Measurements from ENCODE around the gene MAPK6. TPM values are rescaled to one million over a fixed set of nuclear protein-coding genes. Genes with fewer than 3 reads are reported as not detected.

The MAPK6 gene
- total and polyA plus RNA-seq, 9 of the 15 experiments (the other 6 are each of a cell fraction or from before 2014, with no cell fraction given), result 28.5 to 97.1 (median 74.0) TPM

DNA sequence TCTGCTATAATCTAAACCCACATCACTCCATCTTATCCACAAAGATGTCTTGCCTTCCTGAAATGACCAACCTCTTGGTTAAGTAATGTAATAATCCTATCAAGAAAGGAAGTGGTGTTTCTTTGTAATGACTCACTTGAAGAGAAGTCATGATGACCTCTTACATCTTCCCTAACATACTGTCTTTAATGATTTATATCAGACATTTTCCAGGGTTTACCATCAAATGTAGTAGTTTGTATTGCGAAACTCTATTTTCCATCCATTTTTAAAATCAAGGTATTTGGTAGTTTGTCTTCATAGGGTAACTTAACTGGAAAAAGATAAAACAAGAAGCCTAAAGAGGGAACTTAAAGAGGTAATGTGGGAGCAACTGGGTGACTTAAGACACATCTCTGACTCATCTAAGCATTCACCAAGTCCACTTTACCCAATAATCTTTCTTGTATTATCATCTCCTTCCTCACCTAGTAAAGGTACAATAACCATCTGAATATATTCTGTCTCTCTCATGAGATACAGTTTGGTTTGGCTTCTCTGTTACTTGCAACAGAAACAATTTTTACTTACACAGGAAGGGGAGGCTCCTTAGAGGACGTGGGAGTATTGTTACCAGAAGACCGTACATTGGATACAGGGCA, 5.7 kb upstream of the MAPK6 start (continued):
- TF ChIP-seq, protein P1, sequence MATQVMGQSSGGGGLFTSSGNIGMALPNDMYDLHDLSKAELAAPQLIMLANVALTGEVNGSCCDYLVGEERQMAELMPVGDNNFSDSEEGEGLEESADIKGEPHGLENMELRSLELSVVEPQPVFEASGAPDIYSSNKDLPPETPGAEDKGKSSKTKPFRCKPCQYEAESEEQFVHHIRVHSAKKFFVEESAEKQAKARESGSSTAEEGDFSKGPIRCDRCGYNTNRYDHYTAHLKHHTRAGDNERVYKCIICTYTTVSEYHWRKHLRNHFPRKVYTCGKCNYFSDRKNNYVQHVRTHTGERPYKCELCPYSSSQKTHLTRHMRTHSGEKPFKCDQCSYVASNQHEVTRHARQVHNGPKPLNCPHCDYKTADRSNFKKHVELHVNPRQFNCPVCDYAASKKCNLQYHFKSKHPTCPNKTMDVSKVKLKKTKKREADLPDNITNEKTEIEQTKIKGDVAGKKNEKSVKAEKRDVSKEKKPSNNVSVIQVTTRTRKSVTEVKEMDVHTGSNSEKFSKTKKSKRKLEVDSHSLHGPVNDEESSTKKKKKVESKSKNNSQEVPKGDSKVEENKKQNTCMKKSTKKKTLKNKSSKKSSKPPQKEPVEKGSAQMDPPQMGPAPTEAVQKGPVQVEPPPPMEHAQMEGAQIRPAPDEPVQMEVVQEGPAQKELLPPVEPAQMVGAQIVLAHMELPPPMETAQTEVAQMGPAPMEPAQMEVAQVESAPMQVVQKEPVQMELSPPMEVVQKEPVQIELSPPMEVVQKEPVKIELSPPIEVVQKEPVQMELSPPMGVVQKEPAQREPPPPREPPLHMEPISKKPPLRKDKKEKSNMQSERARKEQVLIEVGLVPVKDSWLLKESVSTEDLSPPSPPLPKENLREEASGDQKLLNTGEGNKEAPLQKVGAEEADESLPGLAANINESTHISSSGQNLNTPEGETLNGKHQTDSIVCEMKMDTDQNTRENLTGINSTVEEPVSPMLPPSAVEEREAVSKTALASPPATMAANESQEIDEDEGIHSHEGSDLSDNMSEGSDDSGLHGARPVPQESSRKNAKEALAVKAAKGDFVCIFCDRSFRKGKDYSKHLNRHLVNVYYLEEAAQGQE (IDR thresholded peaks at IDR 0.05; ENCODE audit: borderline replicate concordance), result no peak
- TF ChIP-seq, protein P1 (CRISPR knock-in tag; IDR thresholded peaks at IDR 0.05; ENCODE audit: low read depth), result no peak
- TF ChIP-seq SMARCA4 (IDR thresholded peaks at IDR 0.05) (peak; percentile 71; the same call in 1 of the 2 replicates), ZNF184 (CRISPR knock-in tag; IDR thresholded peaks at IDR 0.05) (no peak), EGR1 (conservative IDR thresholded peaks at IDR 0.05) (peak; percentile 44), CBX8 (IDR thresholded peaks at IDR 0.05; ENCODE audit: borderline replicate concordance, extremely low read depth, low read depth, low read length, poor library complexity, severe bottlenecking) (no peak)
- TF ChIP-seq, protein P2, sequence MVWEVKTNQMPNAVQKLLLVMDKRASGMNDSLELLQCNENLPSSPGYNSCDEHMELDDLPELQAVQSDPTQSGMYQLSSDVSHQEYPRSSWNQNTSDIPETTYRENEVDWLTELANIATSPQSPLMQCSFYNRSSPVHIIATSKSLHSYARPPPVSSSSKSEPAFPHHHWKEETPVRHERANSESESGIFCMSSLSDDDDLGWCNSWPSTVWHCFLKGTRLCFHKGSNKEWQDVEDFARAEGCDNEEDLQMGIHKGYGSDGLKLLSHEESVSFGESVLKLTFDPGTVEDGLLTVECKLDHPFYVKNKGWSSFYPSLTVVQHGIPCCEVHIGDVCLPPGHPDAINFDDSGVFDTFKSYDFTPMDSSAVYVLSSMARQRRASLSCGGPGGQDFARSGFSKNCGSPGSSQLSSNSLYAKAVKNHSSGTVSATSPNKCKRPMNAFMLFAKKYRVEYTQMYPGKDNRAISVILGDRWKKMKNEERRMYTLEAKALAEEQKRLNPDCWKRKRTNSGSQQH (CRISPR knock-in tag; IDR thresholded peaks at IDR 0.05), result no peak
- TF ChIP-seq, protein P3, sequence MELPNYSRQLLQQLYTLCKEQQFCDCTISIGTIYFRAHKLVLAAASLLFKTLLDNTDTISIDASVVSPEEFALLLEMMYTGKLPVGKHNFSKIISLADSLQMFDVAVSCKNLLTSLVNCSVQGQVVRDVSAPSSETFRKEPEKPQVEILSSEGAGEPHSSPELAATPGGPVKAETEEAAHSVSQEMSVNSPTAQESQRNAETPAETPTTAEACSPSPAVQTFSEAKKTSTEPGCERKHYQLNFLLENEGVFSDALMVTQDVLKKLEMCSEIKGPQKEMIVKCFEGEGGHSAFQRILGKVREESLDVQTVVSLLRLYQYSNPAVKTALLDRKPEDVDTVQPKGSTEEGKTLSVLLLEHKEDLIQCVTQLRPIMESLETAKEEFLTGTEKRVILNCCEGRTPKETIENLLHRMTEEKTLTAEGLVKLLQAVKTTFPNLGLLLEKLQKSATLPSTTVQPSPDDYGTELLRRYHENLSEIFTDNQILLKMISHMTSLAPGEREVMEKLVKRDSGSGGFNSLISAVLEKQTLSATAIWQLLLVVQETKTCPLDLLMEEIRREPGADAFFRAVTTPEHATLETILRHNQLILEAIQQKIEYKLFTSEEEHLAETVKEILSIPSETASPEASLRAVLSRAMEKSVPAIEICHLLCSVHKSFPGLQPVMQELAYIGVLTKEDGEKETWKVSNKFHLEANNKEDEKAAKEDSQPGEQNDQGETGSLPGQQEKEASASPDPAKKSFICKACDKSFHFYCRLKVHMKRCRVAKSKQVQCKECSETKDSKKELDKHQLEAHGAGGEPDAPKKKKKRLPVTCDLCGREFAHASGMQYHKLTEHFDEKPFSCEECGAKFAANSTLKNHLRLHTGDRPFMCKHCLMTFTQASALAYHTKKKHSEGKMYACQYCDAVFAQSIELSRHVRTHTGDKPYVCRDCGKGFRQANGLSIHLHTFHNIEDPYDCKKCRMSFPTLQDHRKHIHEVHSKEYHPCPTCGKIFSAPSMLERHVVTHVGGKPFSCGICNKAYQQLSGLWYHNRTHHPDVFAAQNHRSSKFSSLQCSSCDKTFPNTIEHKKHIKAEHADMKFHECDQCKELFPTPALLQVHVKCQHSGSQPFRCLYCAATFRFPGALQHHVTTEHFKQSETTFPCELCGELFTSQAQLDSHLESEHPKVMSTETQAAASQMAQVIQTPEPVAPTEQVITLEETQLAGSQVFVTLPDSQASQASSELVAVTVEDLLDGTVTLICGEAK (IDR thresholded peaks at IDR 0.05), result no peak
- TF ChIP-seq, protein P3 (CRISPR knock-in tag; IDR thresholded peaks at IDR 0.05), result no peak

All from K562 (cell line).